H1 (cell line): ENCODE results near the gene SLC25A48. TPM values are rescaled to one million over a fixed set of nuclear protein-coding genes. Genes with fewer than 3 reads are reported as not detected.

Experiments
- CTCF ChIA-PET: fragments of 300-600 bp; sonication (Branson Sonifier 250); formaldehyde crosslinking; loops from one replicate; lab custom pipeline; 2021; ENCODE audit not compliant: partially characterized antibody; lab: Charles Lee
- POLR2A ChIA-PET: fragments of 300-600 bp; sonication (Branson Sonifier 250); formaldehyde crosslinking; loops from one replicate; lab custom pipeline; 2021; ENCODE audit warnings: inconsistent platforms; ENCODE audit not compliant: partially characterized antibody; lab: Charles Lee
- DNase-seq, 2 experiments: peaks; one replicate each; pipeline versions ENCODE4 v3.0.0 to v3.0.0-alpha.2; 2010 to 2022; ENCODE audit warnings: low spot score in 2 of 2, low read depth in 1 of 2, mixed read lengths in 1 of 2
- FAIRE-seq: peaks from 2 replicates; lab custom pipeline; 2011; peaks lifted over from hg19 to GRCh38; lab: Jason Lieb, UNC
- H2AFZ ChIP-seq: 2 replicates; pipeline ENCODE4 v1.8.1; 2012; ENCODE audit warnings: low read length, inconsistent platforms
- H2AK5ac ChIP-seq: 2 replicates; pipeline ENCODE4 v1.6.1; 2013; ENCODE audit warnings: low read depth, low read length
- H2BK120ac ChIP-seq: replicated peaks from 2 replicates; pipeline ENCODE3; 2013; ENCODE audit warnings: low read depth, low read length, inconsistent platforms
- H2BK12ac ChIP-seq: 2 replicates; pipeline ENCODE4 v1.6.1; 2013; ENCODE audit warnings: low read depth, low read length
- H2BK15ac ChIP-seq: 2 replicates; pipeline ENCODE4 v1.6.1; 2013; ENCODE audit warnings: low read length
- H2BK20ac ChIP-seq: 2 replicates; pipeline ENCODE4 v1.6.1; 2013; ENCODE audit warnings: low read length
- H2BK5ac ChIP-seq: 2 replicates; pipeline ENCODE4 v1.6.1; 2013; ENCODE audit warnings: low read depth, low read length
- H3K14ac ChIP-seq: 2 replicates; pipeline ENCODE4 v1.6.1; 2013; ENCODE audit warnings: inconsistent platforms; ENCODE audit not compliant: insufficient read length
- H3K18ac ChIP-seq: 2 replicates; pipeline ENCODE4 v1.6.1; 2013; ENCODE audit warnings: low read length; ENCODE audit errors: extremely low read depth
- H3K23ac ChIP-seq: 2 replicates; pipeline ENCODE4 v1.6.1; 2013; ENCODE audit warnings: inconsistent platforms; ENCODE audit not compliant: insufficient read length
- H3K23me2 ChIP-seq: 2 replicates; pipeline ENCODE4 v1.6.1; 2013; ENCODE audit warnings: low read depth, low read length
- H3K27ac ChIP-seq: 2 replicates; pipeline ENCODE4 v1.6.1; 2011; ENCODE audit warnings: low read depth, low read length, inconsistent platforms
- H3K27me3 ChIP-seq, 4 experiments: replicated peaks in 1 of 4; 1 replicate in 1 of 4; 2 replicates in 3 of 4; pipeline versions ENCODE4 v1.6.1 to v1.8.1; 2011 to 2013; ENCODE audit warnings: low read length in 3 of 4, mild to moderate bottlenecking in 3 of 4, inconsistent platforms in 2 of 4, mixed read lengths in 2 of 4, moderate library complexity in 1 of 4; ENCODE audit not compliant: control insufficient read depth in 3 of 4, insufficient read depth in 3 of 4; ENCODE audit errors: extremely low read depth in 1 of 4
- H3K36me3 ChIP-seq, 4 experiments: 2 replicates each; pipeline versions ENCODE4 v1.6.1 to v1.8.1; 2011 to 2013; ENCODE audit warnings: mild to moderate bottlenecking in 4 of 4, low read length in 3 of 4, moderate library complexity in 2 of 4, control low read depth in 1 of 4, inconsistent platforms in 1 of 4; ENCODE audit not compliant: insufficient read depth in 4 of 4, control insufficient read depth in 2 of 4
- H3K4ac ChIP-seq: replicated peaks from 2 replicates; pipeline ENCODE3; 2013; ENCODE audit warnings: low read length, low read depth, mixed read lengths, inconsistent platforms; ENCODE audit not compliant: insufficient read length
- H3K4me1 ChIP-seq, 4 experiments: replicated peaks in 1 of 4; 1 replicate in 1 of 4; 2 replicates in 3 of 4; pipeline versions ENCODE4 v1.6.1 to v1.8.1; 2011 to 2013; ENCODE audit warnings: low read length in 3 of 4, inconsistent platforms in 2 of 4, mixed read lengths in 1 of 4; ENCODE audit not compliant: insufficient read depth in 4 of 4, control insufficient read depth in 3 of 4
- H3K4me2 ChIP-seq, 2 experiments: 2 replicates each; pipeline versions ENCODE4 v1.6.1 to v1.8.1; 2011 to 2013; ENCODE audit warnings: low read depth in 2 of 2, low read length in 2 of 2, control low read depth in 1 of 2, inconsistent platforms in 1 of 2, mild to moderate bottlenecking in 1 of 2; ENCODE audit not compliant: insufficient read depth in 1 of 2
- H3K4me3 ChIP-seq, 4 experiments: fragments of 200-600, 300-600 bp in 1 of 4; sonication (generic), shearing (Covaris generic), sonication (Bioruptor Twin) in 1 of 4; 2 replicates each; pipeline versions ENCODE4 v1.5.1 to v1.8.1; 2011 to 2016; ENCODE audit warnings: low read length in 4 of 4, low read depth in 3 of 4, control low read depth in 2 of 4, inconsistent platforms in 2 of 4, mild to moderate bottlenecking in 2 of 4, mixed read lengths in 1 of 4, moderate library complexity in 1 of 4; ENCODE audit not compliant: insufficient read depth in 2 of 4; ENCODE audit errors: extremely low read depth in 1 of 4
- H3K56ac ChIP-seq: replicated peaks from 2 replicates; pipeline ENCODE3; 2013; ENCODE audit warnings: low read depth, mild to moderate bottlenecking, mixed read lengths, low read length, inconsistent platforms; ENCODE audit not compliant: insufficient read length
- H3K79me1 ChIP-seq: 2 replicates; pipeline ENCODE4 v1.6.1; 2013; ENCODE audit warnings: low read depth, low read length, control low read depth
- H3K79me2 ChIP-seq, 2 experiments: 2 replicates each; pipeline versions ENCODE4 v1.6.1 to v1.8.1; 2012 to 2013; ENCODE audit warnings: low read length in 2 of 2, mild to moderate bottlenecking in 2 of 2, inconsistent platforms in 1 of 2; ENCODE audit not compliant: insufficient read depth in 2 of 2, control insufficient read depth in 1 of 2
- H3K9ac ChIP-seq, 4 experiments: replicated peaks in 1 of 4; 1 replicate in 1 of 4; 2 replicates in 3 of 4; pipeline versions ENCODE4 v1.6.1 to v1.8.1; 2011 to 2013; ENCODE audit warnings: low read depth in 3 of 4, low read length in 3 of 4, control low read depth in 2 of 4, mild to moderate bottlenecking in 2 of 4, moderate library complexity in 2 of 4, inconsistent platforms in 1 of 4; ENCODE audit errors: extremely low read depth in 1 of 4
- H3K9me3 ChIP-seq, 2 experiments: 2 replicates each; pipeline versions ENCODE4 v1.6.1 to v1.8.1; 2012 to 2013; ENCODE audit warnings: mild to moderate bottlenecking in 2 of 2, moderate library complexity in 2 of 2, control low read depth in 1 of 2, inconsistent platforms in 1 of 2, low read depth in 1 of 2, low read length in 1 of 2, mixed read lengths in 1 of 2; ENCODE audit not compliant: insufficient read depth in 2 of 2
- H4K20me1 ChIP-seq, 2 experiments: replicated peaks in 1 of 2; 2 replicates each; pipeline versions ENCODE3 to v1.8.1; 2011 to 2013; ENCODE audit warnings: inconsistent platforms in 2 of 2, low read length in 2 of 2, mild to moderate bottlenecking in 1 of 2; ENCODE audit not compliant: insufficient read depth in 2 of 2, control insufficient read depth in 1 of 2
- H4K5ac ChIP-seq: 2 replicates; pipeline ENCODE4 v1.6.1; 2013; ENCODE audit warnings: low read length, low read depth, mixed read lengths, inconsistent platforms; ENCODE audit not compliant: insufficient read length
- H4K8ac ChIP-seq: 2 replicates; pipeline ENCODE4 v1.8.0; 2013; ENCODE audit warnings: mild to moderate bottlenecking, moderate library complexity, low read length, inconsistent platforms; ENCODE audit not compliant: insufficient read depth; ENCODE audit errors: extremely low read depth
- H4K91ac ChIP-seq: replicated peaks from 2 replicates; pipeline ENCODE3; 2013; ENCODE audit warnings: low read length, mixed read lengths, inconsistent platforms; ENCODE audit not compliant: insufficient read length
- ASH2L ChIP-seq: fragments of 200-600, 300-600 bp; sonication (generic); IDR thresholded peaks from one replicate; pipeline ENCODE4 v1.7.1; 2017; ENCODE audit warnings: low read length
- BACH1 ChIP-seq: IDR thresholded peaks from 2 replicates; pipeline ENCODE4 v1.6.1; 2012; ENCODE audit warnings: low read length, improper control_type of control experiment
- CBX8 ChIP-seq: fragments of 300-800, 300-1000 bp; sonication (generic); IDR thresholded peaks from 2 replicates; pipeline ENCODE4 v1.7.1; 2016; ENCODE audit warnings: low read depth, low read length, borderline replicate concordance
- CEBPB ChIP-seq: IDR thresholded peaks from 2 replicates; pipeline ENCODE4 v1.6.1; 2012; ENCODE audit warnings: low read depth, low read length
- CHD1 ChIP-seq: IDR thresholded peaks from 2 replicates; pipeline ENCODE4 v1.6.1; 2012; ENCODE audit warnings: low read depth, low read length, improper control_type of control experiment
- CHD2 ChIP-seq: IDR thresholded peaks from 2 replicates; pipeline ENCODE4 v1.6.1; 2012; ENCODE audit warnings: low read length, improper control_type of control experiment
- CREB1 ChIP-seq: IDR thresholded peaks from 2 replicates; pipeline ENCODE4 v1.6.1; 2012; ENCODE audit warnings: inconsistent platforms
- CTCF ChIP-seq, 3 experiments: IDR thresholded peaks; 1 replicate in 2 of 3; 2 replicates in 1 of 3; pipeline versions ENCODE4 v1.5.1 to v1.6.1; 2011; ENCODE audit warnings: low read length in 3 of 3, mild to moderate bottlenecking in 3 of 3, inconsistent platforms in 2 of 3, low read depth in 1 of 3, moderate library complexity in 1 of 3; ENCODE audit not compliant: insufficient read depth in 1 of 3; ENCODE audit errors: control extremely low read depth in 1 of 3
- HDAC6 ChIP-seq: IDR thresholded peaks from one replicate; pipeline ENCODE4 v1.7.1; 2012; ENCODE audit warnings: low read depth, mild to moderate bottlenecking, inconsistent platforms, low read length, moderate library complexity
- RAD21 ChIP-seq, 2 experiments: IDR thresholded peaks in 1 of 2; conservative IDR thresholded peaks in 1 of 2; 2 replicates each; pipeline ENCODE4 v1.6.1; 2011; ENCODE audit warnings: low read depth in 2 of 2, low read length in 2 of 2, improper control_type of control experiment in 1 of 2, inconsistent platforms in 1 of 2, mild to moderate bottlenecking in 1 of 2, moderate library complexity in 1 of 2
- RFX5 ChIP-seq: IDR thresholded peaks from 2 replicates; pipeline ENCODE4 v1.6.1; 2011; ENCODE audit warnings: low read depth, low read length, improper control_type of control experiment, borderline replicate concordance
- RXRA ChIP-seq: IDR thresholded peaks from 2 replicates; pipeline ENCODE4 v1.6.1; 2011; ENCODE audit warnings: low read depth, mild to moderate bottlenecking, low read length, moderate library complexity; ENCODE audit not compliant: insufficient read depth
- SRF ChIP-seq: IDR thresholded peaks from 2 replicates; pipeline ENCODE4 v1.6.1; 2011; ENCODE audit warnings: mild to moderate bottlenecking, low read depth, low read length, moderate library complexity
- WGBS, 2 experiments: shearing (Covaris generic) in 1 of 2; methylation state at CpG; one replicate each; pipeline versions ENCODE4 v1.1.6 to v1.1.7; 2013 to 2015; ENCODE audit warnings: low lambda C conversion rate in 2 of 2, mixed read lengths in 2 of 2, inconsistent platforms in 1 of 2, low coverage in 1 of 2, missing lambda C conversion rate in 1 of 2; ENCODE audit not compliant: insufficient replicate concordance in 2 of 2, insufficient coverage in 1 of 2, insufficient read length in 1 of 2; ENCODE audit errors: extremely low coverage in 1 of 2, missing lambda C conversion rate in 1 of 2; 5-methylcytosine and 5-hydroxymethylcytosine counted together
- polyA plus RNA-seq, 7 experiments: library from polyadenylated mRNA; depleted of rRNA in 3 of 7; stranded (reverse) in 5 of 7; unstranded in 2 of 7; fragments of >200 nt in 5 of 7; fragments of 200-250 nt in 2 of 7; gene quantifications; 1 replicate in 5 of 7; 2 replicates in 1 of 7; 4 replicates in 1 of 7; pipeline versions ENCODE4 v1.2.1 to v1.2.3, GENCODE V29; 2011 to 2013; ENCODE audit warnings: missing spikeins in 2 of 7, mixed read lengths in 2 of 7
- total RNA-seq: library from RNA; stranded (reverse); fragmentation: NEBNext Ultra II Directional; extraction: Animal tissue kit (Norgen Biotek cat#: 25700); gene quantifications from 2 replicates; pipeline ENCODE4 v1.2.1, GENCODE V29; 2021

The SLC25A48 gene
- total and polyA plus RNA-seq, 2 of the 8 experiments (the other 6 are each of a cell fraction or from before 2014, with no cell fraction given): 1.3 to 1.8 TPM

GRCh38 chr5:135874461-135874860, 40.0 kb downstream of the SLC25A48 start:
- H3K9me3 ChIP-seq: no peaks in the 10 kb centered on the region
- no peaks in the 10 kb centered on the region for H4K20me1 ChIP-seq
- H3K27ac ChIP-seq: no peak overlapping the region
- H3K36me3 ChIP-seq: no peaks in the 10 kb centered on the region
- H3K23ac ChIP-seq: no peak overlapping the region
- H3K4ac ChIP-seq: no peak overlapping the region
- no peak overlapping the region for H4K8ac ChIP-seq
- WGBS, 2 experiments: 93% methylated on average over 3 of the region's 3 CpGs; no CpG with 5 or more reads in 1 of the 2 experiments
- H3K79me1 ChIP-seq: no peaks in the 10 kb centered on the region
- CTCF ChIA-PET: interaction anchor here (1.1 to 4.9 kb wide), 14 partner anchors 8 to 417 kb away, joined by 3 to 30 read pairs (median 6); no protein-coding TSS in a partner anchor
- H3K4me2 ChIP-seq: no peak overlapping the region
- no peaks in the 10 kb centered on the region for H3K79me2 ChIP-seq
- H3K4me1 ChIP-seq: no peaks in the 10 kb centered on the region
- no peak overlapping the region for H3K4me3 ChIP-seq
- H2AFZ ChIP-seq: no peak overlapping the region
- H4K5ac ChIP-seq: no peak overlapping the region
- no peak overlapping the region for H2BK20ac ChIP-seq
- H2BK120ac ChIP-seq: no peak overlapping the region
- H3K18ac ChIP-seq: no peak overlapping the region
- H3K27me3 ChIP-seq: no peaks in the 10 kb centered on the region; a peak in 1 of 7 replicates
- POLR2A ChIA-PET: no interaction called here
- no peak overlapping the region for H3K14ac ChIP-seq
- H3K9ac ChIP-seq: no peak overlapping the region
- H4K91ac ChIP-seq: no peak overlapping the region
- no peak for DNase-seq
- FAIRE-seq: no peak
- peak overlapping the region; percentile 64; the same call in 1 of the 2 replicates for H2BK12ac ChIP-seq
- H3K23me2 ChIP-seq: no peaks in the 10 kb centered on the region
- H2BK5ac ChIP-seq: no peak overlapping the region
- H3K56ac ChIP-seq: no peak overlapping the region
- peak overlapping the region; percentile 53; the same call in 1 of the 2 replicates for H2BK15ac ChIP-seq
- no peak overlapping the region for H2AK5ac ChIP-seq
- no peak for TF ChIP-seq RFX5
- no peak for TF ChIP-seq CEBPB
- no peak for TF ChIP-seq RAD21 (IDR thresholded peaks at IDR 0.05 in 1 of 2, conservative IDR thresholded peaks at IDR 0.05 in 1 of 2; ENCODE audit: low read depth in 2 of 2, low read length in 2 of 2)
- TF ChIP-seq RXRA: no peak
- no peak for TF ChIP-seq HDAC6
- no peak for TF ChIP-seq CHD1
- no peak for TF ChIP-seq CHD2
- no peak for TF ChIP-seq CREB1
- no peak for TF ChIP-seq CBX8
- TF ChIP-seq CTCF (IDR thresholded peaks at IDR 0.05; ENCODE audit: control extremely low read depth in 1 of 3, insufficient read depth in 1 of 3, low read depth in 1 of 3, low read length in 3 of 3): no peak
- TF ChIP-seq SRF: no peak
- TF ChIP-seq BACH1: no peak
- TF ChIP-seq ASH2L: no peak
